ENCODE measurements around the gene STRBP. TPM values are rescaled to one million over a fixed set of nuclear protein-coding genes. Genes with fewer than 3 reads are reported as not detected.

Gene STRBP
- total RNA-seq, result 3.3 and 4.3 TPM in 2 replicates

GRCh38 chr9:123268465-123269259 is at the start of gene STRBP:
STRBP (minus strand) TSS chr9:123268586; CDS start chr9:123184134, 84,452 bp downstream.

Other genes starting within 250 kb of the STRBP start
- 0.89 and 0.97 TPM in 2 replicates for gene GPR21, start 234.9 kb downstream of the STRBP start, total RNA-seq
- gene CRB2, start 87.6 kb upstream of the STRBP start, total RNA-seq, result not detected in 2 replicates